ENCODE results near the gene IGFBP1. TPM values are rescaled to one million over a fixed set of nuclear protein-coding genes. Genes with fewer than 3 reads are reported as not detected.
A peak's percentile ranks its signal among the peaks of the same experiment; 100 is the strongest.

Gene IGFBP1
- total RNA-seq, 5 donors from 2014 or later (not counting 1 experiment from before 2014, with no cell fraction given) = 0.38 to 0.44 TPM; not detected in 3

DNA sequence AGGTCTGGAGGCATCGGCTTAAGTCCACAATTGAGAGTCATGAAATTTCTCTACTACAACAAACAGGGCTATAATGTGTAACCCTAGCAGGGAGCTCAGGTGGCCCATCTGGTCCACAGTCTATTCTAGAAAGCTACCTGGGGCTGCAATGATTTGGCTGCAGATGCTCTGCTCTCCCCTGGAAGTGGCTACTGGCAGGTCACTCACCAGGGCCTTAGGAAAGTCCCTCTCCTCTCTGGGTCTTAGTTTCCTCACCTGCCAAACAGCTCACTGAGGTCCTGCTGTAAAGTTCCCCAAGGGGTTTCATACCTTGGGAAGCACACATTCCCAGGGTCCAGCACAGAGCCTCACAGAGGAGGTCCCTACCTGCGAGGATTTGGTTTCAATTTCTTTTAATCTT is 30.3 kb downstream of the IGFBP1 start:
- Histone ChIP-seq H3K27me3 (replicated peaks in 1 of 2; ENCODE audit: control insufficient read depth in 2 of 2, extremely low read depth in 1 of 2, insufficient read depth in 2 of 2, low read length in 1 of 2) (peaks cover 30 to 50% of the 10 kb centered on the region in 2 experiments), H3K27ac (ENCODE audit: low read length) (no peak overlapping the region), H3K9me3 (no peaks in the 10 kb centered on the region), H3K36me3 (ENCODE audit: control insufficient read depth in 2 of 2, extremely low read depth in 1 of 2, insufficient read depth in 1 of 2, low read length in 1 of 2) (no peaks in the 10 kb centered on the region), H3K4me3 (ENCODE audit: control insufficient read depth in 1 of 2, extremely low read depth in 1 of 2, low read length in 1 of 2) (no peak overlapping the region), H3K4me1 (ENCODE audit: control insufficient read depth in 1 of 2, extremely low read depth in 1 of 2, insufficient read depth in 2 of 2, low read length in 2 of 2) (peaks cover 6 to 33% of the 10 kb centered on the region in 2 experiments)
- Mint-ChIP-seq H3K9me3 (no peaks in the 10 kb centered on the region), H3K4me3 (peak overlapping the region in 1 of 3 donors; percentile 17), H3K36me3 (no peaks in the 10 kb centered on the region), H3K27ac (no peak overlapping the region), H3K27me3 (peaks cover 58 to 64% of the 10 kb centered on the region in 2 donors), H3K4me1 (peaks cover 23 to 44% (median 35%) of the 10 kb centered on the region in 3 donors)
- ATAC-seq (replicated peaks in 1 of 4) = no peak
- WGBS (ENCODE audit: insufficient coverage) = 60% methylated on average over 2 of the region's 2 CpGs
- CTCF ChIA-PET = interaction anchor here in 1 of 2 donors (1.2 kb wide), 1 partner anchor 18 kb away, joined by 3 read pairs; no protein-coding TSS in a partner anchor
- POLR2A ChIA-PET = no interaction called here
- no peak for DNase-seq

DNA sequence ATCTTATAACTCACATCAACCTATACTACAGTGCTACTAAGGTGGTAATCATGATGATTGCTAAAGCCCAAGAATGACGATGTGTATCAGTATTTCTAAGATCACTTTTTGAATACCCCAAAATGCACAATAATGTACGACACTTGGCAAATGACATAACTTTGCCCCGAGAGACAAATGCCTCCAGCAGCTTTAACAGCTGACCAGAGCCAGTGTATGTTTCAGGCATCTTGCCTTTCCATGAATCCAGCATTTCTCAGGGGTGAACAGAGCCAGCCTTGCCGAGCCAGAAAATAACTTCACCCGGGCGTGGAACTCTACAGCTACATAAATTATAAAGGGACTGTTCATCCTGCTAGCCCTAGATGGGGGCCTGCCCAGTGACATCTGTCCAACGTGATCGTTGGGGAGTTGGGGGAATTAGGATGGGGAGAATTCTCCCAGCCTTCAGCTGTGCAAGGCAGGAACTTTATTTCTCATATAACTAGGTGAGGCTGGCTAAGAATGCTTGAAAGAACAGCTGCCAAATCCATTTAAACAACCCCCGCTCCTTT is 31.0 kb downstream of the IGFBP1 start:
- Histone ChIP-seq H3K9me3 (no peaks in the 10 kb centered on the region), H3K4me3 (ENCODE audit: control insufficient read depth in 1 of 2, extremely low read depth in 1 of 2, low read length in 1 of 2) (no peak overlapping the region), H3K27ac (ENCODE audit: low read length) (no peak overlapping the region), H3K36me3 (ENCODE audit: control insufficient read depth in 2 of 2, extremely low read depth in 1 of 2, insufficient read depth in 1 of 2, low read length in 1 of 2) (no peaks in the 10 kb centered on the region), H3K4me1 (ENCODE audit: control insufficient read depth in 1 of 2, extremely low read depth in 1 of 2, insufficient read depth in 2 of 2, low read length in 2 of 2) (peaks cover 6 to 33% of the 10 kb centered on the region in 2 experiments), H3K27me3 (replicated peaks in 1 of 2; ENCODE audit: control insufficient read depth in 2 of 2, extremely low read depth in 1 of 2, insufficient read depth in 2 of 2, low read length in 1 of 2) (peaks cover 30 to 50% of the 10 kb centered on the region in 2 experiments)
- Mint-ChIP-seq H3K27me3 (peaks cover 66 to 68% of the 10 kb centered on the region in 2 donors), H3K4me3 (peak overlapping the region in 2 of 3 donors; percentile 17 to 75), H3K36me3 (no peaks in the 10 kb centered on the region), H3K4me1 (peaks cover 23 to 44% (median 35%) of the 10 kb centered on the region in 3 donors), H3K9me3 (no peaks in the 10 kb centered on the region), H3K27ac (no peak overlapping the region)
- ChIA-PET POLR2A (no interaction called here), CTCF (no interaction called here)
- ATAC-seq (replicated peaks in 1 of 4) = no peak
- WGBS (ENCODE audit: insufficient coverage) = 70% methylated on average over 5 of the region's 9 CpGs
- DNase-seq = no peak

DNA sequence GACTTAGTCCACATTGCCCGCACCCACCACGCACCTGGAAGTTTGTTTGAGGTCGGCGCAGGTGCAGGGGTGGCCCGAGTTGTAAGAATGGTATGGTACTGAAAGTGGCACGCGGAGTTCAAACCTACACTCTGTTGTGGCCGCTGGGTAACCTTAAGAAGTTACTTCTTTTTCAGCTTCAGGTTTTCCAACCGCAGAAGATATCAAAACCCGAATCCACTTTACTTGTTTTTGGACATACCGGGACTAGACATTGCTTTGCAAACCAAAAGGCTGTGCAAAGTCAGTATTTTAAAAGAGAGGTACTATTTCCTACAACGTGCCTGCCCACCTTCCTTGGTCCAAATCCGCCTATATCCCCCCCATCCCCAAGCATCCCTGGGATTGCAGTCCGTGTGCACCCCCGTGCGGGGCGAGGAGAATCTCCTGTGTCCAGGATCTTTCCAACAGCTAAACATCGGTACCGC is 31.7 kb downstream of the IGFBP1 start:
- H3K36me3 ChIP-seq (ENCODE audit: control insufficient read depth in 2 of 2, extremely low read depth in 1 of 2, insufficient read depth in 1 of 2, low read length in 1 of 2) = no peaks in the 10 kb centered on the region
- peaks cover 31 to 45% of the 10 kb centered on the region in 2 experiments for H3K27me3 ChIP-seq (replicated peaks in 1 of 2; ENCODE audit: control insufficient read depth in 2 of 2, extremely low read depth in 1 of 2, insufficient read depth in 2 of 2, low read length in 1 of 2)
- Mint-ChIP-seq H3K4me3 (peak overlapping the region; percentile 70 to 75 (median 75)), H3K36me3 (no peaks in the 10 kb centered on the region), H3K9me3 (no peaks in the 10 kb centered on the region), H3K4me1 (peaks cover 23 to 44% (median 35%) of the 10 kb centered on the region in 3 donors), H3K27me3 (peaks cover 66 to 72% of the 10 kb centered on the region in 2 donors), H3K27ac (peak overlapping the region; percentile 55 to 59)
- WGBS (ENCODE audit: insufficient coverage) = 4% methylated on average over 13 of the region's 19 CpGs
- ATAC-seq (replicated peaks in 1 of 4) (no peak), DNase-seq (no peak)
- no peaks in the 10 kb centered on the region for H3K9me3 ChIP-seq
- H3K4me1 ChIP-seq (ENCODE audit: control insufficient read depth in 1 of 2, extremely low read depth in 1 of 2, insufficient read depth in 2 of 2, low read length in 2 of 2) = peaks cover 6 to 33% of the 10 kb centered on the region in 2 experiments
- H3K27ac ChIP-seq (ENCODE audit: low read length) = no peak overlapping the region
- POLR2A ChIA-PET = no interaction called here
- CTCF ChIA-PET = no interaction called here
- H3K4me3 ChIP-seq (ENCODE audit: control insufficient read depth in 1 of 2, extremely low read depth in 1 of 2, low read length in 1 of 2) = peak overlapping the region in 1 of 2 donors; percentile 34

DNA sequence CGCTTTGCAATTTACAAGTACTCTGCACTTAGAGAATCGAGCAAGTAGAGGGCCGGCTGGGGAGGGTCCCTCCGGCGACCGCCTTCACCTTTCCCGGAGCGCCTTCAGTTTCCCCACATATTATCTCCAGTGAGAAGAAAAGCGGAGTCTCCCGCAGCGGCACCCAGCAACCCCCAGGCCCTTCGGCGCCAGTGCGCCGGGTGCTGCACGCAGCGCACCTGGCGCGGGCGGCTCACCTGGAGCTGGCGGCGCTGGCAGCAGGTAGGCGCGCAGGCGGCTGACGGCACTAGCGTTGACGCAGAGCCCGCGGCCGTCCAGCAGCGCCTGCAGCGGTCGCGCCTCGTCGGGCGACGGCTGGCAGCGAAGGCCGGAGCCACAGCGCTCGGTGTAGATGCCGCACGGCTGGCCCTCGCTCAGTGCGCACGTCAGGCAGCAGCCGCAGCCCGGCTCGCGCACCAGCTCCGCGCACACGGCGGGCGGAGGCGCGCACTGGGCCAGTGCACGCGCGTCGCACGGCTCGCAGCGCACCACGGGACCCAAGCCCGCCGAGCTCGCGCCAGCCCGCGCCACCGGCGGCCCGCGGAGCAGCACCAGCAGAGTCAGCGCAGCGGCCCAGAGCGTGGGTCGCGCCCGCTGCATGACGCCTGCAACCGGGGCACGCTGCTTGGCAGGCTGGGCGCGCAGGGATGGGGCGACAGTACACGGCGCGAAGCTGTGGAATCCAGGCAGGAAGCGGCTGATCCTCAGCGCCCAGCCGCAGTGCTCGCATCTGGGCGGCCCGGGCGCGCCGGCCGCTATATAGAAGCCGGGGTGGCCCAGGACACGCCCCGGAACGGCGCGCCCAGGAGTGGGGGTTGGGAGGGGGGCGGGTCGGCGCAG is 32.5 kb downstream of the IGFBP1 start, which contains the start of gene IGFBP3:
Gene IGFBP3 (minus strand): TSS at position 771 of the 879 bp plus-strand sequence. CDS start 132 bp downstream, at position 639.
- WGBS (ENCODE audit: insufficient coverage) = 4% methylated on average over 109 of the region's 111 CpGs
- Mint-ChIP-seq H3K4me3 (peak within 1 kb of the TSS; percentile 70 to 75 (median 75)), H3K4me1 (peaks cover 23 to 44% (median 35%) of the 10 kb centered on the region in 3 donors), H3K27ac (peak within 1 kb of the TSS; percentile 76 to 85), H3K9me3 (no peaks in the 10 kb centered on the region), H3K27me3 (peaks cover 64 to 71% of the 10 kb centered on the region in 2 donors), H3K36me3 (no peaks in the 10 kb centered on the region)
- ChIA-PET POLR2A (no interaction called here), CTCF (no interaction called here)
- Histone ChIP-seq H3K9me3 (no peaks in the 10 kb centered on the region), H3K36me3 (ENCODE audit: control insufficient read depth in 2 of 2, extremely low read depth in 1 of 2, insufficient read depth in 1 of 2, low read length in 1 of 2) (no peaks in the 10 kb centered on the region), H3K4me3 (ENCODE audit: control insufficient read depth in 1 of 2, extremely low read depth in 1 of 2, low read length in 1 of 2) (peak within 1 kb of the TSS in 1 of 2 donors; percentile 34), H3K4me1 (ENCODE audit: control insufficient read depth in 1 of 2, extremely low read depth in 1 of 2, insufficient read depth in 2 of 2, low read length in 2 of 2) (peaks cover 6 to 33% of the 10 kb centered on the region in 2 experiments), H3K27me3 (replicated peaks in 1 of 2; ENCODE audit: control insufficient read depth in 2 of 2, extremely low read depth in 1 of 2, insufficient read depth in 2 of 2, low read length in 1 of 2) (peaks cover 31 to 43% of the 10 kb centered on the region in 2 experiments), H3K27ac (ENCODE audit: low read length) (peak within 1 kb of the TSS; percentile 38)
- DNase-seq = peak in 9 of 35 experiments; percentile 10 to 40 (median 26)
- ATAC-seq (replicated peaks in 1 of 4) = peak; percentile 22 to 71 (median 52)

DNA sequence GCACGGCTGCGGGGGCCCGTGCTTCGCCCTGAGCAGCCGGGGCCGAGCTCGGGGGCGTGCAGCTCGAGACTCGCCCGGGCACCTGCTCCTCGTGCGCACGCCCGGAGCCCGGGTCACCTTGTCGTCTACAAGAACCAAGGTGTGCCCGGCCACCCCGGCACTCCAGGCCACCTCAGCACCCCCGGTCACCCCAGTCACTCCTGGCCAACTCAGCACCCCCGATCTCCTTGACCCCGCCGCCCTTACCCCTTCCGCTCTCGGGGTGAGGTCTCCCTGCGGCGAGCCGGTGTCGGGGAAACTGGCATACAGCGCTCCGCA is 33.1 kb downstream of the IGFBP1 start:
- WGBS (ENCODE audit: insufficient coverage) = 4% methylated on average over 30 of the region's 31 CpGs
- no peaks in the 10 kb centered on the region for H3K9me3 Mint-ChIP-seq
- peaks cover 23 to 44% (median 35%) of the 10 kb centered on the region in 3 donors for H3K4me1 Mint-ChIP-seq
- ChIA-PET CTCF (no interaction called here), POLR2A (no interaction called here)
- peaks cover 62 to 68% of the 10 kb centered on the region in 2 donors for H3K27me3 Mint-ChIP-seq
- H3K36me3 Mint-ChIP-seq = no peaks in the 10 kb centered on the region
- ATAC-seq (replicated peaks in 1 of 4) = peak in 1 of 4 experiments; percentile 2
- peaks cover 29 to 42% of the 10 kb centered on the region in 2 experiments for H3K27me3 ChIP-seq (replicated peaks in 1 of 2; ENCODE audit: control insufficient read depth in 2 of 2, extremely low read depth in 1 of 2, insufficient read depth in 2 of 2, low read length in 1 of 2)
- peak overlapping the region; percentile 45 to 63 (median 53) for H3K4me3 Mint-ChIP-seq
- H3K4me1 ChIP-seq (ENCODE audit: control insufficient read depth in 1 of 2, extremely low read depth in 1 of 2, insufficient read depth in 2 of 2, low read length in 2 of 2) = peaks cover 6 to 33% of the 10 kb centered on the region in 2 experiments
- no peaks in the 10 kb centered on the region for H3K9me3 ChIP-seq
- H3K27ac Mint-ChIP-seq = no peak overlapping the region
- no peaks in the 10 kb centered on the region for H3K36me3 ChIP-seq (ENCODE audit: control insufficient read depth in 2 of 2, extremely low read depth in 1 of 2, insufficient read depth in 1 of 2, low read length in 1 of 2)
- H3K4me3 ChIP-seq (ENCODE audit: control insufficient read depth in 1 of 2, extremely low read depth in 1 of 2, low read length in 1 of 2) = peak overlapping the region in 1 of 2 donors; percentile 24
- peak in 1 of 35 experiments; percentile 2 for DNase-seq
- peak overlapping the region; percentile 7 for H3K27ac ChIP-seq (ENCODE audit: low read length)
